NCI-H446 treated with DMSO at 0.1 percent for 48 hours (cell line): ENCODE data around the gene ELK3.

ENCODE experiments used
- DNase-seq: peaks from one replicate; lab custom pipeline; 2025; lab: John Stamatoyannopoulos, UW

ELK3 gene

DNA sequence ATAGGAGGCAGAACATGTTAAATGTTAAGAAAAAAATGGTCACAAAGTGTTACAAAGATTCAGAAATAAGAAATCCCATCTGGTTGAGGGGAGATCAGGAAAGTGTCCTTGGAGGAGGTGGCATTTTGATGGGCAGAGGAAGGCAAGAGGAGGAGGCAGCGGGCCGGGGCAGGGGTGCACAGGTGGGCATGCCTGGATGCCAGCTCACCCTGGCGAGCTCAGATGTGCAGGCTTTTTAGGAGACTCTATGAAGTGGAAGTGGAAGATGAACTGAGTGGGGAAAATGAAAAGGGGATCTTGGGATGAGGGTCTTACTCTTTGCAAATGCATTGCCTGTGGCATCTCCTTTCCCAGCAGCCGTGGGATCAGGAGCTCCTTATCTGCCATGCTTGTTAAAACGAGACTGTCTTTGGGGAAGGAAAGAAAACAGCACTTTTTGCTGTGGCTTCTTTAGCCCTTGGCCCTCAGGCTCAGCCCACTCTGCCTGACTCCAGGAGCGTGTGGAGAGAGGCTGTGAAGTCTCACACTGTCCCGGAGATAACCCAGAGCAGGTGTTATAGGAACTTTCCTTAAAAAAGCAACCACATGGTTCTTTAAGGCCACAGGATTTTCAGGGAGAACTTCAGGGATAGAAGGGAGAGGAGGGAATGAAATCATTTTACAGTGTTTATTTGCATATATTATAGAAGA lies 62.6 kb downstream of the ELK3 start:
- DNase-seq: no peak

DNA sequence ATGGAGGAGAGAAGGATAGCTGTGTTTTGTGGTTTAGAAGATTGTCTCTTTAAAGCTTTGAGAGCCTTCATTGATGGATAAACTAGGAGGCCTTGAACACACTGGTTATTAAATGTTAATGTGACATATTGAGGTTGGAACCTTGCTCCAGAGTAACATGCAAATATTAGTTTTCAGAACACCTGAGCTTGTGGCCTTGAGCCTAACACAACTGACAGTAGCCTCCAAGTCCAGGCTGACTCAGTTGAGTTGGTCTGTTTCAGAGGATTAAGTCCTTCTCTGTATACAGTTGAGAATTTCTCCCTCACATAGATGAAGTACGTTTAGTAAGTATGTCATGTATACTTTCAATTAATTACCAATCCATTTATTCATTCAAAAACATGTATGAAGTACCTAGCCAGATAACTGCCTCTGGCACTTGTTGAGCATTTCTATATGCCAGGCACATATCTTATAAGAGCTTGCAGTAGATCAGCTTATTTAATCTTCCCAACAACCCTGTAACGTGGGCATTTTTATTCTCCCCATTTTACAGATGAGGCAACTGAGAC lies 63.5 kb downstream of the ELK3 start:
- no peak for DNase-seq

DNA sequence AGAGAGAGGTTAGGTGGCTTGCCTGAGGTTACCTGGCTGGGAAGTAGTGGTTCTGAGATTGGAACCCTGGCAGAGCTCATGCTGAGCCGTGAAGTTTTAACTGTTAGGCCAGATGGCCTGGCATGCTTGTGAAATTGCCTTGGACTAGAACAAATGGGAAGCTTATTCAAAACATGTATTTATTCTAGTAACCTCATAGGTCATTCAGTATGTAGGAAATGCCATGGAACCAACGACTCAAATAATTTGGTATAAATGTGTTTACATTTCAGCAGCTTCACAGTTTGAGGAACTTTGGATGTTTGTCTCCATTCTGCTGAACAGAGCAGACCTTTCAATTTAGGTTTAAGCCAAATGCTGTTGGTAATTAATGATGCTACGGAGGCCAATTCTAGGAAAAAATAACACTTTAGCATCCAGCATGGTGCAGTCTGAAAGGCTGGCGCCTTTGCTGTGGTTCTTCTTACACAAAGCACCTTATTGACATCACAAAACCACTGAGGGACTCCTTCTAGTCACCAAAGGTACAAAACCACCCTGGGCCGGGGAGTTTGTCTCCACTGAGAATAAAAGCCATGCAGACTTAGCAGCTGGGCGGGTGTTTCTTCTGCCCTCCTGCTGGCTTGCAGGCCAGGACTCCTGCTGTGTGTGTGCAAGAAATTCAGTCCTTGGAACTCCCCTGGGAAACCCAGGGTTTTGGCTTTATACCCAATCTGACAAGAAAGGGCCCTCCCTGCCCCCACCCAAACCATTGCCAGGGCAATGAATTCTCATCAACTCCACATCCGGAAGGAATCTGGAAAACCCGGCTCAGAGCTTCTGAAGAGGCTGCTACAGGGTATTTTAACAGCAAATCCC lies 64.2 kb downstream of the ELK3 start:
- peak; percentile 96 for DNase-seq

DNA sequence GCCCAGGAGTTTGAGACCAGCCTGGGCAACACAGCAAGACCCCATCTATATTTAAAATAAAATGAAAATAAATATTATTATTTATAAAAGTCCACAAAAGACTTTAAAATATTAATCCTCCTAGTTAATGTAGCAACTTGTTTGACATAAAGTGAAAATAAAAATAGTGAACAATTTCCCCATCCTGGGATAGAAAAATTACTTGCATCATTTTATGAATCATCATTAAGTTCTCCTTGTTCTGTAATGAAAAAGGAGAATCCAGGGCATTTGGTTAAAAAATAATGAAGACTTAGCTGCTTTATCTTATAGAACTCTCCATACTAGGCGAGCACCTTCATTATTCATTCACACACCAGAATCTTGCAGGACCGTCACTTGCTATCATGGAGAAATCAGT lies 66.1 kb downstream of the ELK3 start:
- no peak for DNase-seq

GRCh38 chr12:96260644-96261043 lies 66.5 kb downstream of the ELK3 start:
- DNase-seq: no peak

DNA sequence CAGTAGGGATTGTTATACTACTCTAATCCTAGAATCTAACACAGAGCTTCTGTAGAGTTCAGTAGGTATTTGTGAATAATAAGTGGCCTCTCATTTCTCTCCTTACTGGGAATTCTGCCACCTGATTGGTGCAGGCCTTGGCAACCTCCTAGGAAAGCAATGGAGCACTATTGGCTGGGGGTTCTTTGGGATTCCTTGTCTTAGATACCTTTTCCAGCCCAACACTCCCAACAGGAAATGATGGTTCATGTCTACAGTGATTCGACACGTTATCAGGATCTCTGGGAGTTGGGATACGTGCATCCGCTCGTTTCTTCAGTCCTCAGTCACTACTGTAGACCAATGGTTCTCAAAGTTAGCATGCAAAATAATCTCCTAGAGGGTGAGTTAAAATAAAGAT lies 67.4 kb downstream of the ELK3 start:
- DNase-seq: no peak

DNA sequence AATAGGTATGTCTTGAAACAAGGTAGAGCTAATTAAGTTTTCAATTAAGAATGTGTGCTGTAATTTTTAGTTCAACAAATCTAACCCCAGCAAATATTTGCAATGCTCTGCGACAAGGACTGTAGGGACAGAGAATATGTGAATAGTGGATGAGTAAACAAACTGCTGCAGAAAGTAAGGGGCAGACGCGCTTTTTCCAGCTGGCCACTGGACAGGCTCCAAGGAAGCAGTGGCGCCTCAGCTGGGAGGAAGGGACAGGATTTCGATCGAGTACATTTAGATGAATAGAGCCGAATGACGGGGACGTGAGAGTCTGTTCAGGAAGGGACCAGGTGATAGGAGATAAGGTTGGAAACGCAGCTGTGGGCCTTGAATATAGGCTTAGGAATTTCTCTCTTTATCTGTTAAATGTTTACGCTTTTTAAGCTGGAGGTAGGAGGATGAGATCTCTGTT lies 69.3 kb downstream of the ELK3 start:
- no peak for DNase-seq

GRCh38 chr12:96265400-96265799 lies 71.2 kb downstream of the ELK3 start:
- DNase-seq: no peak

GRCh38 chr12:96265836-96266235 lies 71.7 kb downstream of the ELK3 start:
- DNase-seq: no peak

GRCh38 chr12:96266238-96266637 lies 72.1 kb downstream of the ELK3 start:
- DNase-seq: no peak

GRCh38 chr12:96271469-96272199 lies 77.5 kb downstream of the ELK3 start:
- no peak for DNase-seq

DNA sequence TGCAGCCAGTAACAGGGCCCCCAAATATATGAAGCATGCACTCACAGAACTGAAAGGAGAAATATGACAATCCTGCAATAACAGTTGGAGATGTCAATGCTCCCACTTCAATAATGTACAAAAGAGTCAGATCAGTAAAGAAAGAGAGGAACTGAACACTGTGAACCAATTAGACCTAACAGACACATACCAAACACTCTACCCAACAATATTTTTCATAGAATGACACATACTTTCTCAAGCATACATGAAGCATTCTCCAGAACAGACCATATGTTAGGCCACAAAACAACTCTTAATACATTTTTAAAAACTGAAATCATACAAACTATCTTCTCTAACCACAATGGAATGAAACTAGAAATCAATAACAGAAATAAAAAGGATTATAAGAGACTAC lies 80.2 kb downstream of the ELK3 start:
- no peak for DNase-seq

GRCh38 chr12:96285158-96285557 lies 91.0 kb downstream of the ELK3 start:
- no peak for DNase-seq

GRCh38 chr12:96289067-96289466 lies 94.9 kb downstream of the ELK3 start:
- no peak for DNase-seq

DNA sequence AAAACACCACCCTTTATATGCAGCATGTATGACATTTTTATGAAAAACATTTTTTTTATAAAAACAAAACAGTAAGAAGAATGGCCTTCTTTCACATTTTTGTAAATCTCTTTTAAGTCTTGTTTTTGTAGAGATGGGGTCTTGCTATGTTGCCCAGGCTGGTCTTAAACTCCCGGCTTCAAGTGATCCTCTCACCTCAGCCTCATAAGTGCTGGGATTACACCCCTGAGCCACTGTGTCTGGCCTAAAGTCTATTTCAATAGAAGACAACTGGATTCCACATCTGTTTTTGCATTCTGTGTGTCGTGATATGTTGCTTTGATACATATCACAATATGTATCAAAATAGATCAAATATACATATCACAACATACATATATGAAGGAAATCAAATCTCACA lies 98.9 kb downstream of the ELK3 start:
- DNase-seq: no peak

GRCh38 chr12:96294831-96295230 lies 100.7 kb downstream of the ELK3 start:
- DNase-seq: no peak

GRCh38 chr12:96295532-96296160 lies 101.5 kb downstream of the ELK3 start:
- DNase-seq: no peak

DNA sequence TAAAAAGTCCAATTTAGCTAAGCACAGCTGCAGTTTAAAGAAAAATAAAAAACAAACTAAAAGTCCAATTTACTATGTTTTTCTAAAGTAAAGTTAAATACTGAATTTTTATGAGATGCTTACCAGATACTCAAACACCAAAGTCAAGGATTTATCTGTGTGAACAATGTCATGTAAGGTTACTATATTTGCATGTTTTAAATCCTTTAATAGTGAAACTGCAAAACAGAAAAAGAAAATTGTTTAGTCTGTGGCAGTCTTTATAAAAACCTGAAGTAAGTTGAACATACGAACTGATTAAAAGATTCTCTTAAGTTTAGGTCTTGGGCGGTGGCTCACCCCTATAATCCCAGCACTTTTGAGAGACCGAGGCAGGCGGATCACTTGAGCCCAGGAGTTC lies 103.3 kb downstream of the ELK3 start:
- DNase-seq: no peak

- no peak for DNase-seq
These were observed 105.9 kb downstream of the ELK3 start for GRCh38 chr12:96300064-96300463.

- DNase-seq: no peak
These were observed 107.6 kb downstream of the ELK3 start for GRCh38 chr12:96301732-96302131.

GRCh38 chr12:96302687-96303310 lies 108.6 kb downstream of the ELK3 start:
- DNase-seq: no peak

DNA sequence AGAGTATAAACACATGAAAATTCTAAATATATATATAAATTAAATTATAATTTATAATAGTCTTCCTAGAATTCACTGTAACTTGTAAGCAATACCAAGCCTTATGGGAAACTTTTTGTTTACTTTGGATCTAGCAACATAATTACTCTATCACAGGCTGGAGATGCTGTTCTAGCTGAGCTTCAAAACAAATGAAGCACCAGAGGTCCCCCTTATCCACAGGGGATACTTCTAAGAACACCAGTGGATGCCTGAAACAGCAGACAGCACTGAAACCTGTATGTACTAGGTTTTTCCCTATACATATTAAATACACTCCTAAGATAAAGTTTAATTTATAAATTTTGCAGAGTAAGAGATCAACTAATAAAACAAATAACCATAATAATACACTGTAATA lies 109.5 kb downstream of the ELK3 start:
- no peak for DNase-seq
